UCSD-AML1 (cell line): ENCODE data around the gene RSPO4.

Experiments
- DNase-seq: peaks from one replicate; lab custom pipeline; 2025; ENCODE audit not compliant: unreplicated experiment; lab: John Stamatoyannopoulos, UW

Gene RSPO4

GRCh38 chr20:910870-911770, 91.0 kb downstream of the RSPO4 start:
- no peak for DNase-seq

GRCh38 chr20:910132-910869, 91.8 kb downstream of the RSPO4 start:
- DNase-seq: no peak

- DNase-seq: no peak
Observed at GRCh38 chr20:909641-910040, 92.5 kb downstream of the RSPO4 start.
